NOMO-1 (cell line): ENCODE measurements around the gene LIPM.
A peak's percentile ranks its signal among the peaks of the same experiment; 100 is the strongest.

Experiments used
- DNase-seq, 2 experiments: peaks; one replicate each; lab custom pipeline; 2025; ENCODE audit not compliant: unreplicated experiment in 2 of 2; lab: John Stamatoyannopoulos, UW

Gene LIPM

GRCh38 chr10:88802523-88803285 is at the start of gene LIPM:
Gene LIPM (plus strand): TSS chr10:88802730. CDS start chr10:88802897, 167 bp downstream.
- DNase-seq: no peak

- no peak for DNase-seq
Observed at GRCh38 chr10:88754287-88754686, 48.2 kb upstream of the LIPM start.

GRCh38 chr10:88755753-88756152 is 46.8 kb upstream of the LIPM start:
- no peak for DNase-seq

- no peak for DNase-seq
Observed at GRCh38 chr10:88756660-88757059, 45.9 kb upstream of the LIPM start.

GRCh38 chr10:88759366-88760101 is 43.0 kb upstream of the LIPM start, which contains the start of gene LIPN:
Gene LIPN (plus strand): TSS chr10:88760020. CDS start chr10:88761406, 1,386 bp downstream.
- peak; percentile 81 to 97 for DNase-seq

GRCh38 chr10:88762906-88763305 is 39.6 kb upstream of the LIPM start:
- no peak for DNase-seq

GRCh38 chr10:88763441-88763840 is 39.1 kb upstream of the LIPM start:
- DNase-seq: no peak

- DNase-seq: no peak
Observed at GRCh38 chr10:88764110-88764509, 38.4 kb upstream of the LIPM start.

GRCh38 chr10:88765816-88766215 is 36.7 kb upstream of the LIPM start:
- peak in 1 of 2 experiments; percentile 7 for DNase-seq

- DNase-seq: no peak
Observed at GRCh38 chr10:88769384-88769783, 33.1 kb upstream of the LIPM start.

GRCh38 chr10:88781206-88781605 is 21.3 kb upstream of the LIPM start:
- DNase-seq: no peak

GRCh38 chr10:88782222-88782621 is 20.3 kb upstream of the LIPM start:
- DNase-seq: no peak

- no peak for DNase-seq
Observed at GRCh38 chr10:88783724-88784123, 18.8 kb upstream of the LIPM start.

- no peak for DNase-seq
Observed at GRCh38 chr10:88786032-88786770, 16.3 kb upstream of the LIPM start.

GRCh38 chr10:88787463-88787862 is 15.1 kb upstream of the LIPM start:
- no peak for DNase-seq

GRCh38 chr10:88788924-88789323 is 13.6 kb upstream of the LIPM start:
- no peak for DNase-seq

GRCh38 chr10:88791924-88792323 is 10.6 kb upstream of the LIPM start:
- no peak for DNase-seq

- DNase-seq: peak; percentile 87 to 96
Observed at GRCh38 chr10:88792661-88793060, 9.9 kb upstream of the LIPM start.

- DNase-seq: no peak
Observed at GRCh38 chr10:88793712-88794299, 8.7 kb upstream of the LIPM start.

- DNase-seq: no peak
Observed at GRCh38 chr10:88794731-88795130, 7.8 kb upstream of the LIPM start.
